ENCODE results near the gene VAMP2.

Gene VAMP2

GRCh38 chr17:8153525-8153956 lies 9.2 kb downstream of the VAMP2 start:
- peak overlapping the region; percentile 22 for H3K4me3 ChIP-seq (ENCODE audit: low read depth, low read length)
- DNase-seq, result peak; percentile 94
- no peak for TF ChIP-seq CTCF (IDR thresholded peaks at IDR 0.05; ENCODE audit: low read depth, low read length, missing control alignments)

GRCh38 chr17:8153031-8153451 lies 9.7 kb downstream of the VAMP2 start:
- in situ Hi-C loops (cut with HindIII; ENCODE audit: low pct_ligation_motif_present, low sequenced_read_pairs), result no loop called here
- TF ChIP-seq CTCF (IDR thresholded peaks at IDR 0.05; ENCODE audit: low read depth, low read length, missing control alignments), result no peak
- no peak overlapping the region for H3K4me3 ChIP-seq (ENCODE audit: low read depth, low read length)
- no peaks in the 10 kb centered on the region for H3K27me3 ChIP-seq (replicated peaks)
- DNase-seq, result no peak
- peaks cover 25% of the 10 kb centered on the region for H3K36me3 ChIP-seq (replicated peaks)
- peak overlapping the region; percentile 99 for H3K27ac ChIP-seq

More at GRCh38 chr17:8153525-8153956, 9.2 kb downstream of the VAMP2 start:
- Histone ChIP-seq H3K27ac (peak overlapping the region; percentile 99), H3K27me3 (replicated peaks) (no peaks in the 10 kb centered on the region), H3K36me3 (replicated peaks) (peaks cover 23% of the 10 kb centered on the region)
- in situ Hi-C loops (cut with HindIII; ENCODE audit: low pct_ligation_motif_present, low sequenced_read_pairs), result no loop called here

GRCh38 chr17:8152112-8152775 lies 10.5 kb downstream of the VAMP2 start, which contains the start of gene PER1:
PER1 (minus strand) TSS chr17:8152404; CDS start chr17:8150706, 1,698 bp downstream.
- in situ Hi-C loops (cut with HindIII; ENCODE audit: low pct_ligation_motif_present, low sequenced_read_pairs), result no loop called here
- Histone ChIP-seq H3K36me3 (replicated peaks) (peaks cover 33% of the 10 kb centered on the region), H3K4me3 (ENCODE audit: low read depth, low read length) (peak within 1 kb of the TSS; percentile 99), H3K27me3 (replicated peaks) (no peaks in the 10 kb centered on the region), H3K27ac (peak within 1 kb of the TSS; percentile 99)
- DNase-seq, result peak; percentile 95
- TF ChIP-seq CTCF (IDR thresholded peaks at IDR 0.05; ENCODE audit: low read depth, low read length, missing control alignments), result no peak

DNA sequence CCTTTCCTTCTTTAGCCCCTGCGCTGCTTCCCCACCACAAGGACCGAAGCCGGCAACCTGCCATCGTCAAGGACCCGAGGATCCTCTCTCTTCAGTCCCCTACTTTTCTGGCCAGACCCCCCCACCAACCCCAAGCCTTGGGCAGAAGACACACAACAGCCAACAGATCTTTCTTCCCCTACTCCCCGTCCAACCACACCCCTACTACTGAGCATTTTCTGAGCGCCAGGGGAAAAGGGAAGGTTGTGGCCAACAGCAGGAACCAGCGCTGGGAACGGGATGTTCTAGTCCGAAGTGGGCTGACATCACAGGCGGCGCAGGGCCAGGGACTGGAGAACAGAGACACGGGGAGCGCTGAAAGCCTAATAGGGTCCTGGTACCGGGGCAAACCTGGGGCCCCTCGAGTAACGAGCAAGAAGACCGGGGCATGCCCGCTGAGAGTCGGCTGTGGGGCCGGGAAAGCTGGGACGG lies 11.1 kb downstream of the VAMP2 start:
- no peak for DNase-seq
- in situ Hi-C loops (cut with HindIII; ENCODE audit: low pct_ligation_motif_present, low sequenced_read_pairs), result no loop called here
- no peak for TF ChIP-seq CTCF (IDR thresholded peaks at IDR 0.05; ENCODE audit: low read depth, low read length, missing control alignments)
- H3K27me3 ChIP-seq (replicated peaks), result no peaks in the 10 kb centered on the region
- H3K36me3 ChIP-seq (replicated peaks), result peaks cover 38% of the 10 kb centered on the region
- H3K4me3 ChIP-seq (ENCODE audit: low read depth, low read length), result peak overlapping the region; percentile 99
- peak overlapping the region; percentile 99 for H3K27ac ChIP-seq

DNA sequence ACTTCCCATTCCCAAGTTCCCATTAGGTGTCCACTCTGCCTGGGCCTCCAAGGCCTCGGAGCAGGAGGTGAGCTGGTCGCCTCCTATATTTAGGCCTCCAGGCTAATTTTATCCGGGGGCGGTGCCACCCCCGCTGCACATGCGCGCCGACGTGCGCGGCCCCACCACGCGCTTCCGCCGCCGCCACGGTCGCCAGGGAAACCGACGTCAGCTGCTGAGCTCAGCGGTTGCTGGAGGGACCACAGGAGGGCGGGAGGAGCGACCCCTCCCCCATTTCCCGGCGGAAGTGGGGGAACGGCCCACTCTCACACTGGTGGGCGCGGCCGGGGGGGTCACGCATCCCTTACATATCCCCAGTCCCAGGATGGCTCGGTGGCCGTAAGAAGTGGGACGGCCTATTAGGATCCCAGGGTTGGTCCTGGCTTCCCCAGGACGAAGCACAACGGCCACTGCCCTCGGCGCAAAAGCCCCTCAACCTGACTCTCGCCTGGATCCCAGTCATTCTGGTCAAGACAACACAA lies 11.6 kb downstream of the VAMP2 start:
- H3K36me3 ChIP-seq (replicated peaks), result peaks cover 43% of the 10 kb centered on the region
- no peaks in the 10 kb centered on the region for H3K27me3 ChIP-seq (replicated peaks)
- TF ChIP-seq CTCF (IDR thresholded peaks at IDR 0.05; ENCODE audit: low read depth, low read length, missing control alignments), result no peak
- peak overlapping the region; percentile 99 for H3K27ac ChIP-seq
- in situ Hi-C loops (cut with HindIII; ENCODE audit: low pct_ligation_motif_present, low sequenced_read_pairs), result no loop called here
- DNase-seq, result peak; percentile 92
- peak overlapping the region; percentile 99 for H3K4me3 ChIP-seq (ENCODE audit: low read depth, low read length)
